Limb (tissue), 2 donors: ENCODE measurements around the gene DDIAS.
"Not testable (repeated sequence)": the region's sequence is repeated elsewhere in the genome, so short reads cannot be mapped to it uniquely, and the experiment has no call there.

ENCODE experiments used
- DNase-seq, 2 donors: peaks; one replicate each; pipeline ENCODE4 v3.0.0-alpha.2; 2016; ENCODE audit errors: extremely low spot score in 2 of 2

The DDIAS gene

DNA sequence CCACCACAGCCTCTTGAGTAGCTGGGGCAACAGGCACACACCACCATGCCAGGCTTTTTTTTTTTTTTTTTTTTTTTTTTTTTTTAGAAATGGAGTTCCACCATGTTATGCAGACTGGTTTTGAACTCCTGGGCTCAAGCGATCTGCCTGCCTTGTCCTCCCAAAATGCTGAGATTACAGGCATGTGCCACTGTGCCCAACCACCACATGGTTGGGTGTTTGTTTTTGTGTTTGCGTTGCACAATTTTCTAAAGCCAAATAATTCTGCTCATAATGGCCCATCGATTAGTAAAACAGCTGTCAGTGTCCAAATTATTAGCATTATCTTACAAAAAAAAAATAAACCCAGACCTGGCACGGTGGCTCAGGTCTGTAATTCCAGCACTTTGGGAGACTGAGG, 65.8 kb downstream of the DDIAS start:
- DNase-seq: no peak

DNA sequence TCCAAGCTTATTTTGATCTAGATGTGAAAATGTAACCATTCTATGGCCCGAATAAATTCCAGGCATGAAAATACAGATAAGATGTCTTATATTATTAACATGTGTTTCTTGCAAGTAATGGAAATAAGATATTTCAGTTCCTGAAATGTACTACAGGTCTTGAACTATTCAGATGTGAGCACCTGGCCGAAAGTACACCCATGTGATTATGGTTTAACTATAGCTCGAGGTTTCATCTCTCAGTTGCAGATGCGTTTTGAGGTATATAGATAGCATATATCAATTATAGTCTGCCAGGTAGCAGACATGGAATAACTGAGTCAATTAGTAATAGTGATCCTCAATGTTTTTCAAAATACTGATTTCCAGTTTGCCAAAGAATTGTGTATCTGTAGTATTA, 68.3 kb downstream of the DDIAS start:
- no peak for DNase-seq

DNA sequence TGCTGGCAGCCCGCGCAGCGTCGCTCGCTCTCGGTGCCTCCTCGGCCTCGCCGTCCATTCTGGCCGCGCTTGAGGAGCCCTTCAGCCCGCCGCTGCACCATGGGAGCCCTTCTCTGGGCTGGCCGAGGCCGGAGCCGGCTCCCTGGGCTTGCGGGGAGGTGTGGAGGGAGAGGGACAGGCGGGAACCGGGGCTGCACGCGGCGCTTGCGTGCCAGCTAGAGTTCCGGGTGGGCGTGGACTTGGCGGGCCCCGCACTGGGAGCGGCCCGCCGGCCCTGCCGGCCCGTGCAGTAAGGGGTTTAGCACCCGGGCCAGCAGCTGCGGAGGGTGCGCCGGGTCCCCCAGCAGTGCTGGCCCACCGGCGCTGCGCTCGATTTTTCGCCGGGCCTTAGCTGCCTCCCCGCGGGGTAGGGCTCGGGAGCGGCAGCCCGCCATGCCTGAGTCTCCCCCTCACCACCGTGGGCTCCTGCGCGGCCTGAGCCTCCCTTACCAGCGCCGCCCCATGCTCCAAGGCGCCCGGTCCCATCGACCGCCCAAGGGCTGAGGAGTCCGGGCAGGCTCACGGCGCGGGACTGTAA, 69.1 kb downstream of the DDIAS start:
- DNase-seq: not testable (repeated sequence)

DNA sequence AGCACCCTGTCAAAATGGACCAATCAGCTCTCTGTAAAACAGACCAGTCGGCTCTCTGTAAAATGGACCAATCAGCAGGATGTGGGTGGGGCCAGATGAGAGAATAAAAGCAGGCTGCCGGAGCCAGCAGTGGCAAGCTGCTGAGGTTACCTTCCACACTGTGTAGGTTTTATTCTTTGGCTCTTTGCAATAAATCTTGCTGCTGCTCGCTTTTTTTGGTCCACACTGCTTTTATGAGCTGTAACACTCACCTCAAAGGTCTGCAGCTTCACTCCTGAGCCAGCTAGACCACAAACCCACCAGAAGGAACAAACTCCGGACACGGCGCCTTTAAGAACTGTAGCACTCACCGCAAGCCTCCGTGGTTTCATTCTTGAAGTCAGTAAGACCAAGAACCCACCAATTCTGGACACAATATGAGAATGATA, 70.0 kb downstream of the DDIAS start:
- not testable (repeated sequence) for DNase-seq

DNA sequence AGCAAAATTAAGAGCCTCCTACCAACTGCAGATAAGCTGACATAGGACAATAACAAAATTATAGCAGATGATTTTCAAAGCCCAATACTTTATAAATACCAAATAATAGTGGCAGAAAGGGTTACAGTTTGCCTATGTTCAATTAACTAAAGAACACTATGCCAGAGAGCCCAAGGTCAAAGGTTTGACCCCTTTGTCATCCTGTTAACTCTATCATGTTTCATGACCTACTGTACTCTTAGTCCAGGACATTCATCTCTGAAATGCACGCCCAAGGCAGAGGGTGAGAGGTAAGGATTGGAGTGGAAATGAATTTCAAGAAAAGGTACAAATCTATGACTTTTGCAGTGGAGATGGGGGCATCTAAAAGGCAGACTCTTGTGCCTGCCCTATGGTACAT, 70.6 kb downstream of the DDIAS start:
- DNase-seq: no peak

DNA sequence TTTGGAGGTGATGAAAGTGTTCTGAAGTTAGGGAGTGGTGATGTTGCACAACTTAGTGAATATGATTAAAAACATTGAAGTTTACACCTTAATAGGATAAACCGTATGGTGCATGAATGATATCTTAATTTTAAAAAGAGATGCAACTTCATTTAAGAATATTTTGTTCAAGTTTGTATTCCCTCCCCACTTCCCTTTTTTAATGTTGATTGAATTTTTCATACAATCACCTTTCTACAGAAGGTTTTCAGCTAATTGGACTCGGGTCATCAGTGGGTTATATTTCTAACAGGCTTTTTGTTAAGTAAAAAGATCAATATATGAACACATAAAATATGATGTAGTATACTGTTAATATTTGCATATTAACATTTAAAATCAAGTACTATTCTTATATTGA, 72.6 kb downstream of the DDIAS start:
- no peak for DNase-seq

DNA sequence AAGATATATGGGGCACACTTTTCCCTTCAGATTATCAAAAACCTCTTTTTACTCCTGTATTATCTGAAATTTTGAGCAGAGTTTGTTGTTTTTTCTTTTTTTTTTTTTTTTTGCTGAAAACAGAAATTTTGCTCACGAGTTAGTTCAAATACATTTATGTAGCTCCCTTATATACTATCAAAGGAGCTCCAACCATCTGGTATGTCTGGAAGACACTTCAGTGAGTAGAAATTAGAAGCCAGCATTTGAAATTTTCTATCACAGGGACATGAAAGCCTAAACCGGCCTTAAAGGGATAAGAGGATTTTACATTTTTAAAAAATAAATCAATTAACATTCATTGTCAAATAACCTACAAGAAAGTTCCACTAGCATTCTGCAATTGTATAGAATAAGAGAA, 73.3 kb downstream of the DDIAS start:
- no peak for DNase-seq

DNA sequence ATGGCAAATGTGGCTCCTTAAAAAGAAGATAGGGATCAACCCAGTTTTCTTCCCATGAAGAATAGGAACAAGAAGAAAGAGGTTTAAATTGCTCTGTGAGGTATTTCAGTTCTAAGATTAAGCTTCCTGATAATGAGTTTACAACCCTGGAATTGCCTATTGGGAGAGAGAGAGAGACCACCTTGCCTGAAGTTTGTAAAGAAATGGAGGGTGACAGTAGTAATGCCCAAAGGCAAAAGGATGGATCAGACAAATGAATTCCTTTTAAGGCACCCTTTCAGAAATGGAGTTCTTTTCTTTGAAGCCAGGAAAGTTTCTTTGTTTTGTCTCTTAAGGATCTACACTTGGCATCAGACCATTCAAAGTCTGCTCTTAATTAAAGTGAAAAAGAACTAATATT, 74.3 kb downstream of the DDIAS start:
- DNase-seq: no peak

DNA sequence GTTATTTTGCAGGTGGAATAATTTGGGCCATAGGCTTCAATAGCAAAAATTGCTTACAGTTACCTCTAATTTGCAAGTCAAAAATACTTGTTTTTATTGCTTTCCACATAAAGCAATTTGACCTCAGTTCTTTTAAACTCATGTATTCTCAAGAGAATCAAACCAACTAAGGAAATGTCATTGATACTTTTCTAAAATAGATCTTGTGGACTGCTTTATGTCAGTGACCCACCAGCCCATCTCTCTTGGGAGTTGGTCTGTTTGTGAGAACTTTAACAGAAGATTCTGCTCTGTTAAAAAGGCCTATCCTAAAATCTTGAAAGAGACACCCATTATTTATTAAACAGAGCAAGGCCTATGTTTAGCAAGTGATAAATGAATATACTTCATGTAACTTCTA, 75.2 kb downstream of the DDIAS start:
- DNase-seq: no peak

DNA sequence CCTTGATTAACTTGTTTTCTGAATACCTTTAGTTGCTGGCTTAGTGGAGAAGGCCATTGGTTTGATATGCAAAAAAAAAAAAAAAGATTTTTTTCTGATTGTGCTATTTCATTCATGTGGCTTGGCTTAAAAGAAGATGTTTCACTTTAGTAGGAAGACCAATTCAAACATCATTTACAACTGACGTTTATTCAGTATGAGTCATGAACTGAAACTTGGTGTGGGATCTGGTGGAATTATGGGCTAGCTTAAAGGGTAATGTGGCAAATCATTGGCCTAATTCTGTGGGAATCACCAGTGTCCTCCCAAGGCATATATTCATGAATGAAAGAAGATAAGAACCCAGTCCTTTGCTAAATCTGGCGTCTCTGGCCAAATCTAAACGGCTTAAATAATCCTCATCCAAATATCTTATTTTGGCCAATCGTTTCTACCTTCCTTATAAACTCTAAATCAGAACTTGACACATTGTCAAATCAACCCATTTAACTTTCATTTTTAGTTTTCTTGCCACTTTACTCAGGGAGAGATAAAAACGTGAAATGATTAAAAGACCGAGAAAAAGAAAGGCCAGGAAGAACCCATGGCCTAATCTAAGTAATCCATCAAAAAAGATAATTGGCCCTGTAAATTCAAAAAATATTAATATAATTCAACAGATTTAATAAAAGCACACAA, 77.0 kb downstream of the DDIAS start:
- no peak for DNase-seq

DNA sequence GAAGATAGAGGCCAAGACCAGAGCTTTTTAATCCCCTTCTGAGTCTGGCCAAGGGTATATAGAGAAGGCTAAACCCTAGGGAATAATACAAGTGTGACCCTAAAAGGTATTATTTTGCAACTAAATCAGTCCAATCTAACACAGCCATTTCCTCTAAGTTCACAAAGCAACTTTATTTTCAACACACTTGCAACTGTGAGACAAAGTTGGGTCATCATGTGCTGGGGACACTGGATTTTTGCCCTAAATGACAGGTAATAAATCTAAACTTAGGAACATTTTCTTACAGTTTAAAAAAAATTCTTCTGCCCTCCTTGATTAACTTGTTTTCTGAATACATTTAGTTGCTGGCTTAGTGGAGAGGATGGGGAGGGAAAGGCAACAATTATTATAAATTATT, 78.3 kb downstream of the DDIAS start:
- DNase-seq: no peak

DNA sequence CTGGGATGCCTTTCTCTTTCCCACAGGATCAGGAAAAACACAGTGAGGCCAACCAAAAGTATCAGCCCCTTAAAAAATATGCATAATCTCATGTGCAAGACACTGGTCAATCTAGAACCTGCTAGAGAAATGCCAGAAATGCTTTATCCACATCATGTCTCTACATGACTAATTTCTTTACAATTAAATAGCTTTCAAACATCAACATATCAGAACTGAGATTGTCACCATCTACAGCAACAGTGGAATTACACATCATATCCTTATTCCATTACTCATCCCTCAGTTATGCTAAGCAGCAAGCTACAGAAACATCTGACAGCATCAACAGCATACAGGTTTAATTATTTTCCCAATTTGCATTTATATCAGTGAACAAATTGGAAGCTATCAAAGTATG, 78.8 kb downstream of the DDIAS start:
- no peak for DNase-seq

DNA sequence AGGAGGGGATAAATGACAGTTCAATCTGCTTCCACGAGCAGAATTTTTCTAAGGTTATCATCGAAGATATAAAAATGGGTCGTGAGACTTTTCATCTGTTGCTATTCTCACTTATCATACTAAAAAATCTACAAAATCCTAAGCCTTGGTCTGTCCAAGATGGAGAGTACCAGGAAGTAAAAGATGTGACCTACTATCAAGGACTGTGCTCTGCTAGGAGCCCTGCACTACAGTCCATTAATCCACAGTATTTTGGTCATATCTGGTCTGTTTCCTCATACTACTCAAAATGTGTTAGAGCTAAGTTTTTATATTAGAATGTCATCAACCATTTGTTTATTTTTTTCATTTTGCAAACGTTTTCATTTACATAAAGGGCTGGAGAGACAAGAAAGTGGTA, 79.4 kb downstream of the DDIAS start:
- no peak for DNase-seq

DNA sequence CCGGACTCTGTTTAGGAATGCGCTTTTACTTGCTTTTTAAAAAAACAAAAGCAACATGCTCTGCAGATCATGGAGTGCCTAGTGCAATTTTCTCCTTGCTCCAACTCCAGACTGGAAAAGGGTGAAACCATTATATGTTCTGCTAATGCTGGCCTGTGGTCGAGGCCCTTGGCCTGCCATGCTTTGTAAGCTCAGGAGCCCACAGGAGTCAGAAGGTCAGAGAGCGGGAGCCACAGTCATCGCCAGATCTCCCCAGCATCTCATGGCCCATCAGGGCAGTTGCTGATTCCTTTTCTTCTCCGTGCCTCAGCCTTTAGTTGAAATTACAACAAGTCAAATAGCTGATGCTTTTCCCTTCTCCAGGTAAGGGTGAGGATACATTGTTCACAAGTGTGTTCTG, 80.3 kb downstream of the DDIAS start:
- DNase-seq: no peak
